ENCODE results near the gene TMCO2.

DNA sequence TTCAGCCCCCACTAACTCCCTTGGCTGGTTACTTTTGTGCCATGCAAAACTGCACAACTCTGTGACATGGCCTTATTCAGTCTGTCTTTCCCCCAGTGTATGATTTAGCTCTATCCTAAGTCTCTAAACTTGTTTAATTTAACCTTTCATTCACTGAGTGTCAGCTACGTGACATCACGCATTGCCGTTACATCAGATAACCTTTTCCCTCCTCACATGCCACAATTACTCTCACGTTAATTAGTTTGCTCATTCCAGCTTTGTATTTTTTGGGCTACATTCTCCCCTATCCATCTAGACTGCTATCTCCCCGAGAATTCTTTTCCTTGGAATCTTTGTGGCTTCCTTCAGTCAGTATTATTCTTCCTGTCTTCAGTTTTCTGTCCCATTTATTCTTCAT is 29.4 kb upstream of the TMCO2 start:
- TF ChIP-seq TAF1 (IDR thresholded peaks at IDR 0.05; ENCODE audit: borderline replicate concordance, insufficient read depth, low read length) (no peak), POLR2AphosphoS5 (IDR thresholded peaks at IDR 0.05; ENCODE audit: low read depth, low read length) (no peak), SIN3A (IDR thresholded peaks at IDR 0.05; ENCODE audit: borderline replicate concordance, insufficient read depth, low read length) (no peak)
